Measurements from ENCODE around the gene UMPS.

- TF ChIP-seq CTCF (IDR thresholded peaks at IDR 0.05) (no peak), POLR2A (IDR thresholded peaks at IDR 0.05) (no peak)
Measured at GRCh38 chr3:124773351-124774326, 43.4 kb downstream of the UMPS start.
